A549 (cell line): ENCODE data around the gene TRMT44. TPM values are rescaled to one million over a fixed set of nuclear protein-coding genes. Genes with fewer than 3 reads are reported as not detected.
A peak's percentile ranks its signal among the peaks of the same experiment; 100 is the strongest.

Experiments used
- ATAC-seq, 2 experiments: fragments of 200-7000 bp in 1 of 2; fragments of >200 bp in 1 of 2; cut with Nextera tagmentation in 1 of 2; cut with Tn5 transposase in 1 of 2; 3 replicates each; pipeline versions ENCODE4 v1.8.0 to v1.9.1; 2018 to 2020; ENCODE audit warnings: mild to moderate bottlenecking in 1 of 2, moderate library complexity in 1 of 2
- CTCF ChIA-PET: fragments of 300-600 bp; sonication (Branson Sonifier 250); formaldehyde crosslinking; extraction: SDS; loops from one replicate; lab custom pipeline; 2021; ENCODE audit warnings: antibody characterized with exemption, inconsistent platforms; lab: Yijun Ruan, JAX
- POLR2A ChIA-PET: fragments of 350-600 bp; formaldehyde crosslinking; extraction: SDS; loops from one replicate; lab custom pipeline; 2021; ENCODE audit warnings: antibody characterized with exemption, inconsistent platforms; lab: Yijun Ruan, JAX
- DNase-seq, 2 experiments: peaks; one replicate each; pipeline versions ENCODE4 v3.0.0 to v3.0.0-alpha.2; 2011 to 2016; ENCODE audit warnings: low read depth in 1 of 2, low spot score in 1 of 2
- FAIRE-seq: peaks from 2 replicates; lab custom pipeline; 2011; peaks lifted over from hg19 to GRCh38; lab: Jason Lieb, UNC
- H3K27ac ChIP-seq, 2 experiments: fragments of >200 bp; sonication (Bioruptor Twin); formaldehyde crosslinking; 3 replicates each; pipeline ENCODE4 v1.5.1; 2016 to 2017
- H3K4me1 ChIP-seq: fragments of >200 bp; sonication (Bioruptor Twin); formaldehyde crosslinking; 3 replicates; pipeline ENCODE4 v1.6.1; 2016
- H3K4me2 ChIP-seq: fragments of >200 bp; sonication (Bioruptor Twin); formaldehyde crosslinking; 3 replicates; pipeline ENCODE4 v1.6.1; 2016
- H3K4me3 ChIP-seq: fragments of >200 bp; sonication (Bioruptor Twin); formaldehyde crosslinking; 3 replicates; pipeline ENCODE4 v1.5.1; 2016
- H3K9me3 ChIP-seq: fragments of >200 bp; sonication (Bioruptor Twin); formaldehyde crosslinking; 3 replicates; pipeline ENCODE4 v1.6.1; 2016
- BHLHE40 ChIP-seq: IDR thresholded peaks from 2 replicates; pipeline ENCODE4 v1.6.1; 2012; ENCODE audit warnings: low read depth, low read length, inconsistent platforms
- CBX2 ChIP-seq: fragments of 200-600 bp; sonication (generic); IDR thresholded peaks from 2 replicates; pipeline ENCODE4 v1.6.1; 2016; ENCODE audit warnings: low read depth, mild to moderate bottlenecking, borderline replicate concordance
- EHF ChIP-seq: fragments of 250-450 bp; sonication (Bioruptor Pico); IDR thresholded peaks from 2 replicates; pipeline ENCODE4 v1.5.0; 2020; ENCODE audit warnings: mild to moderate bottlenecking
- EP300 ChIP-seq, 2 experiments: fragments of >200 bp; sonication (Bioruptor Twin); formaldehyde crosslinking; IDR thresholded peaks; 2 replicates in 1 of 2; 3 replicates in 1 of 2; pipeline ENCODE4 v1.6.1; 2016 to 2017
- FOSB ChIP-seq: fragments of 250-450 bp; sonication (Bioruptor Pico); IDR thresholded peaks from 2 replicates; pipeline ENCODE4 v1.5.0; 2020; ENCODE audit warnings: mild to moderate bottlenecking, moderate library complexity
- FOSL2 ChIP-seq, 2 experiments: fragments of 450-650 bp in 1 of 2; fragments of >200 bp in 1 of 2; sonication (Bioruptor Twin) in 1 of 2; formaldehyde crosslinking; IDR thresholded peaks; 2 replicates each; pipeline versions ENCODE4 v1.5.0 to v1.6.1; 2016 to 2020; ENCODE audit warnings: mild to moderate bottlenecking in 1 of 2, moderate library complexity in 1 of 2
- FOXS1 ChIP-seq: fragments of 250-450 bp; sonication (Bioruptor Pico); IDR thresholded peaks from 2 replicates; pipeline ENCODE4 v1.5.0; 2020; ENCODE audit warnings: mild to moderate bottlenecking, moderate library complexity
- HDAC2 ChIP-seq: fragments of 200-600 bp; sonication (generic); IDR thresholded peaks from 2 replicates; pipeline ENCODE4 v1.6.1; 2016
- HOXB13 ChIP-seq: fragments of 250-450 bp; sonication (Bioruptor Pico); IDR thresholded peaks from 2 replicates; pipeline ENCODE4 v1.5.0; 2020; ENCODE audit warnings: low read depth, mild to moderate bottlenecking, moderate library complexity
- JUNB ChIP-seq: fragments of >200 bp; sonication (Bioruptor Twin); formaldehyde crosslinking; IDR thresholded peaks from 2 replicates; pipeline ENCODE4 v1.6.1; 2016
- MAZ ChIP-seq: fragments of 150-350 bp; IDR thresholded peaks from 2 replicates; pipeline ENCODE4 v1.6.1; 2014; ENCODE audit warnings: antibody characterized with exemption, low read depth, low read length, borderline replicate concordance
- MYC ChIP-seq: IDR thresholded peaks from 2 replicates; pipeline ENCODE4 v1.6.1; 2012; ENCODE audit warnings: mild to moderate bottlenecking, inconsistent platforms, low read length, improper control_type of control experiment, borderline replicate concordance
- NFE2L2 ChIP-seq: fragments of 150-350 bp; conservative IDR thresholded peaks from 2 replicates; pipeline ENCODE4 v1.6.1; 2014; ENCODE audit warnings: low read length
- NPAS2 ChIP-seq: fragments of 250-450 bp; sonication (Bioruptor Pico); IDR thresholded peaks from 2 replicates; pipeline ENCODE4 v1.8.0; 2022; ENCODE audit warnings: mild to moderate bottlenecking, moderate library complexity, borderline replicate concordance
- POLR2AphosphoS2 ChIP-seq: conservative IDR thresholded peaks from 2 replicates; pipeline ENCODE4 v1.6.1; 2012; ENCODE audit warnings: low read length, improper control_type of control experiment, inconsistent platforms
- RARB ChIP-seq: fragments of 250-450 bp; sonication (Bioruptor Pico); IDR thresholded peaks from 2 replicates; pipeline ENCODE4 v1.8.0; 2021; ENCODE audit warnings: mild to moderate bottlenecking, moderate library complexity
- RFX5 ChIP-seq: fragments of 450-650 bp; IDR thresholded peaks from 2 replicates; pipeline ENCODE4 v1.7.1; 2014; ENCODE audit warnings: antibody characterized with exemption, mild to moderate bottlenecking, moderate library complexity
- RNF2 ChIP-seq: fragments of 200-600 bp; sonication (generic); IDR thresholded peaks from 2 replicates; pipeline ENCODE4 v1.6.1; 2016; ENCODE audit warnings: low read depth, mild to moderate bottlenecking, antibody characterized with exemption, moderate library complexity, borderline replicate concordance
- SMC3 ChIP-seq: fragments of >200 bp; sonication (Bioruptor Twin); formaldehyde crosslinking; IDR thresholded peaks from 3 replicates; pipeline ENCODE4 v1.6.1; 2018; ENCODE audit warnings: inconsistent platforms
- SREBF2 ChIP-seq: fragments of 450-650 bp; IDR thresholded peaks from 2 replicates; pipeline ENCODE4 v1.6.1; 2014; ENCODE audit warnings: mild to moderate bottlenecking, moderate library complexity
- ZFP36 ChIP-seq: fragments of 450-650 bp; IDR thresholded peaks from 2 replicates; pipeline ENCODE4 v1.6.1; 2014; ENCODE audit warnings: borderline replicate concordance; ENCODE audit not compliant: partially characterized antibody
- ZSCAN20 ChIP-seq: fragments of 250-450 bp; sonication (Bioruptor Pico); IDR thresholded peaks from 2 replicates; pipeline ENCODE4 v1.8.0; 2022; ENCODE audit warnings: mild to moderate bottlenecking, moderate library complexity
- WGBS: methylation state at CpG from one replicate; pipeline ENCODE4 v1.1.6; 2017; ENCODE audit errors: missing lambda C conversion rate; 5-methylcytosine and 5-hydroxymethylcytosine counted together
- polyA plus RNA-seq, 4 experiments: library from polyadenylated mRNA; depleted of rRNA in 3 of 4; stranded (reverse); fragments of >200 nt; fragmentation: RNase III in 1 of 4; extraction: RNeasy Plus Mini Kit Qiagen cat#74134 plus additional on column Dnase treatment in 1 of 4; gene quantifications; 2 replicates in 3 of 4; 3 replicates in 1 of 4; pipeline ENCODE4 v1.2.3, GENCODE V29; 2011 to 2017
- TF ChIP-seq, protein P1 (sequence below): fragments of 150-350 bp; IDR thresholded peaks from 2 replicates; pipeline ENCODE4 v1.6.1; 2014; ENCODE audit warnings: low read depth, mild to moderate bottlenecking, low read length
- TF ChIP-seq, protein P2 (sequence below): fragments of 250-450 bp; sonication (Bioruptor Pico); IDR thresholded peaks from 2 replicates; pipeline ENCODE4 v1.5.0; 2021; ENCODE audit warnings: mild to moderate bottlenecking, moderate library complexity, borderline replicate concordance
- TF ChIP-seq, protein P3 (sequence below): fragments of >200 bp; sonication (Bioruptor Twin); formaldehyde crosslinking; IDR thresholded peaks from 3 replicates; pipeline ENCODE4 v1.5.1; 2016
- TF ChIP-seq, protein P4 (sequence below): fragments of >200 bp; sonication (Bioruptor Twin); formaldehyde crosslinking; IDR thresholded peaks from 2 replicates; pipeline ENCODE4 v1.6.1; 2016
- TF ChIP-seq, protein P5 (sequence below): IDR thresholded peaks from 2 replicates; pipeline ENCODE4 v1.6.1; 2012

Gene TRMT44
- polyA plus RNA-seq, 2 of the 4 experiments (the other 2 are of a cell fraction), result 5.0 to 7.0 TPM

DNA sequence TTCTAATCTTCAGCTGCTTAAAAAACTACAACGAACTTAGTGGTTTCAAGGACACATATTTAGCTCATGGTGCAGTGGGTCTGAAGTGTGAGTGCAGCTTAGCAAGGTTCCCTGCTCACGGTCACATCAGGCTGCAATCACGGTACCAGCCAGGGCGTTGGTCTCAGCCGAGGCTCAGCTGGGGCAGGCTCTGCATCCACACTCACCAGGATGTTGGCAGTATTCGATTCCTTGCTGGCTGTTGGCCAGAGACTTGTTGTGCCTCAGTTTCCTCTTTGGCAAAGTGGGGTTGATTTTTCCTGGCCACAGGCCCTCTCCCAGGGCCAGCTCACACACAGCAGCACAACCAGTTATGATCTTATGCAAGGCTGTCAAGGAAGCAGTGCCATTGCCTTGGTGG lies 61.8 kb downstream of the TRMT44 start:
- TF ChIP-seq EHF (CRISPR knock-in tag) (no peak), NFE2L2 (no peak), RNF2 (no peak), EP300 (IDR thresholded peaks at IDR 0.05) (no peak), BHLHE40 (no peak), NPAS2 (CRISPR knock-in tag) (no peak), CBX2 (no peak), FOXS1 (no peak), MYC (no peak), RARB (CRISPR knock-in tag) (no peak)
- TF ChIP-seq, protein P1, sequence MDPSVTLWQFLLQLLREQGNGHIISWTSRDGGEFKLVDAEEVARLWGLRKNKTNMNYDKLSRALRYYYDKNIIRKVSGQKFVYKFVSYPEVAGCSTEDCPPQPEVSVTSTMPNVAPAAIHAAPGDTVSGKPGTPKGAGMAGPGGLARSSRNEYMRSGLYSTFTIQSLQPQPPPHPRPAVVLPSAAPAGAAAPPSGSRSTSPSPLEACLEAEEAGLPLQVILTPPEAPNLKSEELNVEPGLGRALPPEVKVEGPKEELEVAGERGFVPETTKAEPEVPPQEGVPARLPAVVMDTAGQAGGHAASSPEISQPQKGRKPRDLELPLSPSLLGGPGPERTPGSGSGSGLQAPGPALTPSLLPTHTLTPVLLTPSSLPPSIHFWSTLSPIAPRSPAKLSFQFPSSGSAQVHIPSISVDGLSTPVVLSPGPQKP, result no peak
- TF ChIP-seq, protein P2, sequence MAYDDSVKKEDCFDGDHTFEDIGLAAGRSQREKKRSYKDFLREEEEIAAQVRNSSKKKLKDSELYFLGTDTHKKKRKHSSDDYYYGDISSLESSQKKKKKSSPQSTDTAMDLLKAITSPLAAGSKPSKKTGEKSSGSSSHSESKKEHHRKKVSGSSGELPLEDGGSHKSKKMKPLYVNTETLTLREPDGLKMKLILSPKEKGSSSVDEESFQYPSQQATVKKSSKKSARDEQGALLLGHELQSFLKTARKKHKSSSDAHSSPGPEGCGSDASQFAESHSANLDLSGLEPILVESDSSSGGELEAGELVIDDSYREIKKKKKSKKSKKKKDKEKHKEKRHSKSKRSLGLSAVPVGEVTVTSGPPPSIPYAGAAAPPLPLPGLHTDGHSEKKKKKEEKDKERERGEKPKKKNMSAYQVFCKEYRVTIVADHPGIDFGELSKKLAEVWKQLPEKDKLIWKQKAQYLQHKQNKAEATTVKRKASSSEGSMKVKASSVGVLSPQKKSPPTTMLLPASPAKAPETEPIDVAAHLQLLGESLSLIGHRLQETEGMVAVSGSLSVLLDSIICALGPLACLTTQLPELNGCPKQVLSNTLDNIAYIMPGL (CRISPR knock-in tag), result no peak
- TF ChIP-seq, protein P3, sequence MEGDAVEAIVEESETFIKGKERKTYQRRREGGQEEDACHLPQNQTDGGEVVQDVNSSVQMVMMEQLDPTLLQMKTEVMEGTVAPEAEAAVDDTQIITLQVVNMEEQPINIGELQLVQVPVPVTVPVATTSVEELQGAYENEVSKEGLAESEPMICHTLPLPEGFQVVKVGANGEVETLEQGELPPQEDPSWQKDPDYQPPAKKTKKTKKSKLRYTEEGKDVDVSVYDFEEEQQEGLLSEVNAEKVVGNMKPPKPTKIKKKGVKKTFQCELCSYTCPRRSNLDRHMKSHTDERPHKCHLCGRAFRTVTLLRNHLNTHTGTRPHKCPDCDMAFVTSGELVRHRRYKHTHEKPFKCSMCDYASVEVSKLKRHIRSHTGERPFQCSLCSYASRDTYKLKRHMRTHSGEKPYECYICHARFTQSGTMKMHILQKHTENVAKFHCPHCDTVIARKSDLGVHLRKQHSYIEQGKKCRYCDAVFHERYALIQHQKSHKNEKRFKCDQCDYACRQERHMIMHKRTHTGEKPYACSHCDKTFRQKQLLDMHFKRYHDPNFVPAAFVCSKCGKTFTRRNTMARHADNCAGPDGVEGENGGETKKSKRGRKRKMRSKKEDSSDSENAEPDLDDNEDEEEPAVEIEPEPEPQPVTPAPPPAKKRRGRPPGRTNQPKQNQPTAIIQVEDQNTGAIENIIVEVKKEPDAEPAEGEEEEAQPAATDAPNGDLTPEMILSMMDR, result no peak
- 45% methylated on average over 4 of the region's 6 CpGs for WGBS
- CTCF ChIA-PET, result interaction anchor here (1.2 to 1.3 kb wide), 2 partner anchors 34 to 84 kb away, joined by 5 read pairs; no protein-coding TSS in a partner anchor
- Histone ChIP-seq H3K4me1 (no peaks in the 10 kb centered on the region), H3K4me2 (no peak overlapping the region), H3K9me3 (peaks cover 3% of the 10 kb centered on the region; the same call in 1 of the 3 replicates), H3K4me3 (no peak overlapping the region), H3K27ac (no peak overlapping the region)
- POLR2A ChIA-PET, result no interaction called here
- DNase-seq (no peak), FAIRE-seq (no peak), ATAC-seq (no peak)

DNA sequence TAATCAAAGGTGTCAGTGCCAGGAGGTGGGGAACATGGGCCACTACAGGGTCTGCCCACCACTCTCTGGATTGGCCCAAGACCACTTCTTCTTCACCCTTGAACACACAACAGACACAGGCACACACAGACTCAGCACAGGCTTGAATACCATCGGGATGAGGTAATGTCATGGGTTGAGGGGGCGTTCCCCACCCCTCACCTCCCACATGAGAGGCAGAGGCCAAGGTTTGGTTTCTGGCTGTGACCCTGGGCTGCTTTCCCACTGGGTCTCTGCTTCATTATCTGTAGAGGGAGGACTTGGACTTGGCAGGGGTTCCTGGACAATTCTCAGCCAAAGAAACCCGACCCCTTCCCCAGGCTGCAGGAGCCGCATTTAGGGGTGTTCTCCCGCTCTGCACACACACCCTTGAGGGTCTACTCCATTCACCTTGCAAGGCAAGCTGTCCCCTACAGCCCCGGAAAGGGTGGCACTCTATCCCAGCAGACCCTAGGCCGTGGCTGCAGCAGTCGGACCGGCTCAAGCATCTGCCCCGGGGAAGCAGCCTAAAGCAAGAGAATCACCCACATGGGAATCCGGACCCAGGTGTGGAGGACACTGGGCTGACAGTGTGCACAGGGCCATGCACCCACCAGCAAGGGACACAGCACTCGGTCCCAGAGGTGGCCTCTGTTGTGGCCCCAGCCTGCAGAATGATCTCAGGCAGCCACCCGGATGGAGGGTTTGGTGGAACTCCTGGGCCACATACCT lies 62.4 kb downstream of the TRMT44 start:
- ChIA-PET CTCF (no interaction called here), POLR2A (no interaction called here)

DNA sequence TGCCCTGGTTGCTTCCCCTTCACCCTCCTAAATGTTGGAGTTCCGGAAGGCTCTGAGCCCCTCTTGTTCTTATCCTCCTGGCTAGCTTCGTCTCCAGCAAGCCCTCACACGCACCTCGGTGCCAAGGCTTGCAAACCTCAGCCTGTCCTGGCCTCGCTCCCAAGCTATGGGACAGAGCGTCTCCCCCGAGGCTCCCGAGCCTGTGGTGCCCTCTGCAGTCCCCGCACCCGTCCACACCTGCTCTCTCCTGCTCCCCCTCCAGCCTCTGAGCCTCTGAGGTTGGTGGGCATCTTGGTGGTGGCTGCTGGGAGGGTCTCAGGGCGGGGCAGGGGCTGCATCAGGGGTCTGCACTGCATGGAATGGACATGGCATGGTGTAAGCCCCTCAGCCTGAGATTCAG lies 63.2 kb downstream of the TRMT44 start:
- no peak overlapping the region for H3K4me2 ChIP-seq
- FAIRE-seq (no peak), ATAC-seq (peak in 1 of 2 experiments; percentile 38; a peak in 3 of 6 replicates), DNase-seq (no peak)
- CTCF ChIA-PET, result interaction anchor here (1.4 kb wide), 1 partner anchor 13 kb away, joined by 5 read pairs; no protein-coding TSS in a partner anchor
- WGBS, result 61% methylated on average over 6 of the region's 11 CpGs
- H3K9me3 ChIP-seq, result no peaks in the 10 kb centered on the region
- H3K27ac ChIP-seq, result no peak overlapping the region
- H3K4me1 ChIP-seq, result no peaks in the 10 kb centered on the region
- POLR2A ChIA-PET, result no interaction called here
- no peak overlapping the region for H3K4me3 ChIP-seq
- TF ChIP-seq ZSCAN20 (CRISPR knock-in tag) (no peak), BHLHE40 (no peak), HDAC2 (no peak), FOSB (CRISPR knock-in tag) (no peak), ZFP36 (no peak), EP300 (IDR thresholded peaks at IDR 0.05) (no peak), SMC3 (no peak), RARB (CRISPR knock-in tag) (no peak), JUNB (no peak), EHF (CRISPR knock-in tag) (no peak), FOSL2 (IDR thresholded peaks at IDR 0.05) (no peak), FOSL2 (CRISPR knock-in tag; IDR thresholded peaks at IDR 0.05) (no peak), NPAS2 (CRISPR knock-in tag) (no peak)
- TF ChIP-seq, protein P4, sequence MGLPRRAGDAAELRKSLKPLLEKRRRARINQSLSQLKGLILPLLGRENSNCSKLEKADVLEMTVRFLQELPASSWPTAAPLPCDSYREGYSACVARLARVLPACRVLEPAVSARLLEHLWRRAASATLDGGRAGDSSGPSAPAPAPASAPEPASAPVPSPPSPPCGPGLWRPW, result no peak

More for the DNA sequence above, 62.4 kb downstream of the TRMT44 start:
- WGBS, result 34% methylated on average over 4 of the region's 13 CpGs
- H3K27ac ChIP-seq, result no peak overlapping the region
- ATAC-seq (no peak), FAIRE-seq (no peak), DNase-seq (no peak)
- no peak for TF ChIP-seq EHF (CRISPR knock-in tag)
- TF ChIP-seq, protein P5, sequence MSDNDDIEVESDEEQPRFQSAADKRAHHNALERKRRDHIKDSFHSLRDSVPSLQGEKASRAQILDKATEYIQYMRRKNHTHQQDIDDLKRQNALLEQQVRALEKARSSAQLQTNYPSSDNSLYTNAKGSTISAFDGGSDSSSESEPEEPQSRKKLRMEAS, result no peak
- TF ChIP-seq POLR2AphosphoS2, result no peak
- TF ChIP-seq SREBF2, result no peak
- no peak for TF ChIP-seq RFX5
- no peak for TF ChIP-seq FOSL2 (IDR thresholded peaks at IDR 0.05)
- no peak for TF ChIP-seq FOSL2 (CRISPR knock-in tag; IDR thresholded peaks at IDR 0.05)
- no peak for TF ChIP-seq HOXB13 (CRISPR knock-in tag)
- TF ChIP-seq MAZ, result no peak
- no peak overlapping the region for H3K4me2 ChIP-seq
- no peak overlapping the region for H3K4me3 ChIP-seq
- no peaks in the 10 kb centered on the region for H3K9me3 ChIP-seq
- H3K4me1 ChIP-seq, result no peaks in the 10 kb centered on the region
